Ovary (tissue), 3 donors: ENCODE results near the gene ILDR2.

Experiments used
- CTCF ChIP-seq, 3 donors: fragments of 450-650 bp in 2 of 3; fragments of 200-600 bp in 1 of 3; IDR thresholded peaks; one replicate each; pipeline versions ENCODE4 v1.5.1 to v1.8.0; 2016 to 2022; ENCODE audit warnings: antibody characterized with exemption in 3 of 3, mild to moderate bottlenecking in 1 of 3
- EP300 ChIP-seq: sonication (generic); formaldehyde crosslinking; IDR thresholded peaks from one replicate; pipeline ENCODE4 v1.6.1; 2017; ENCODE audit warnings: antibody characterized with exemption
- POLR2A ChIP-seq: fragments of 450-650 bp; IDR thresholded peaks from one replicate; pipeline ENCODE4 v1.6.1; 2017; ENCODE audit warnings: antibody characterized with exemption, mild to moderate bottlenecking, moderate library complexity
- donor health status: DM: no; HTN: no; CAD: no.

DNA sequence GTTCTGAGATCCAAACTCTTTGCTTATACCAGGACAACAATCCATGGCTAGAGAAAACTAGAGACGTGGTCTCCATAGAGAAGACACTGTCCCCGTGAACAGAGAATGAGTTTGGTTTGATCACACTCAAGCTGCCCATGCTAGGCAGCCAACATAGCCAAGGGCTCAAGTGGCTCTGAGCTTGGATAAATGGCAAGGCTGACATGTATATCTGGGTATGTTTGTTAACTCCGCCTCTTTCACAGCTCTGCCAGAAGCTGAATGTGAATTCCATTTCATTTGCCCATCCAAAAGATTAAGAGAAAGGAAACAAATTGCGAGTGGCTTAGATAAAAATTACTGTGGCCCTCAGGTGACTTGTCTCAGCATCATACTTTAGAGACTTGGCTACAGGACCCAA lies 38.0 kb downstream of the ILDR2 start:
- TF ChIP-seq CTCF (IDR thresholded peaks at IDR 0.05) (no peak), EP300 (no peak), POLR2A (no peak)
